ENCODE results near the gene RNF150. TPM values are rescaled to one million over a fixed set of nuclear protein-coding genes. Genes with fewer than 3 reads are reported as not detected.

The RNF150 gene
- polyA plus RNA-seq, 3 donors: 0.21 TPM; not detected in 2

- no peak for TF ChIP-seq CTCF (IDR thresholded peaks at IDR 0.05)
- Histone ChIP-seq H3K27ac (ENCODE audit: low read depth in 1 of 2, low read length in 2 of 2) (no peak overlapping the region), H4K20me1 (ENCODE audit: insufficient read depth, low read length) (no peaks in the 10 kb centered on the region), H3K9me3 (replicated peaks in 1 of 2; ENCODE audit: control insufficient read depth in 1 of 2, insufficient read depth in 1 of 2, low read length in 2 of 2) (no peaks in the 10 kb centered on the region), H3K4me3 (replicated peaks in 1 of 3; ENCODE audit: low read depth in 2 of 3, low read length in 3 of 3) (no peak overlapping the region), H3K27me3 (ENCODE audit: control insufficient read depth in 2 of 2, insufficient read depth in 2 of 2, low read length in 2 of 2) (peaks cover 0 to 2% of the 10 kb centered on the region in 2 donors), H2AFZ (ENCODE audit: insufficient read depth, low read depth, low read length, poor library complexity, severe bottlenecking) (peak overlapping the region; percentile 3), H3K9ac (ENCODE audit: insufficient read depth, low read length, poor library complexity, severe bottlenecking) (no peak overlapping the region), H3K4me2 (replicated peaks; ENCODE audit: extremely low read depth, low read length, poor library complexity, severe bottlenecking) (no peak overlapping the region), H3K79me2 (ENCODE audit: insufficient read depth, low read length) (no peaks in the 10 kb centered on the region), H3K36me3 (replicated peaks in 1 of 2; ENCODE audit: control insufficient read depth in 1 of 2, insufficient read depth in 2 of 2, low read length in 2 of 2) (no peaks in the 10 kb centered on the region), H3K4me1 (ENCODE audit: control insufficient read depth in 1 of 2, insufficient read depth in 2 of 2, low read length in 2 of 2) (peaks cover 4 to 5% of the 10 kb centered on the region in 2 donors)
- H3K36me3 Mint-ChIP-seq: no peaks in the 10 kb centered on the region
- peaks cover 7 to 13% (median 9%) of the 10 kb centered on the region in 3 donors for H3K27me3 Mint-ChIP-seq (ENCODE audit: low read depth in 3 of 3)
- WGBS (ENCODE audit: insufficient coverage): no CpG with 5 or more reads among the region's 1 CpG
- no peak for DNase-seq
- no peak overlapping the region for H3K27ac Mint-ChIP-seq
- H3K9me3 Mint-ChIP-seq: peaks cover 0 to 4% (median 0%) of the 10 kb centered on the region in 7 donors
- no peak overlapping the region for H3K4me3 Mint-ChIP-seq
- intact Hi-C loops (cut with micrococcal nuclease): no loop called here
- peaks cover 7% of the 10 kb centered on the region for H3K4me1 Mint-ChIP-seq
These were observed 283.7 kb downstream of the RNF150 start for GRCh38 chr4:140849526-140849925.

- Histone ChIP-seq H4K20me1 (ENCODE audit: insufficient read depth, low read length) (no peaks in the 10 kb centered on the region), H3K27ac (ENCODE audit: low read depth in 1 of 2, low read length in 2 of 2) (no peak overlapping the region), H3K4me3 (replicated peaks in 1 of 3; ENCODE audit: low read depth in 2 of 3, low read length in 3 of 3) (no peak overlapping the region), H3K4me1 (ENCODE audit: control insufficient read depth in 1 of 2, insufficient read depth in 2 of 2, low read length in 2 of 2) (peaks cover 4 to 5% of the 10 kb centered on the region in 2 donors), H3K79me2 (ENCODE audit: insufficient read depth, low read length) (no peaks in the 10 kb centered on the region), H3K36me3 (replicated peaks in 1 of 2; ENCODE audit: control insufficient read depth in 1 of 2, insufficient read depth in 2 of 2, low read length in 2 of 2) (no peaks in the 10 kb centered on the region), H3K9ac (ENCODE audit: insufficient read depth, low read length, poor library complexity, severe bottlenecking) (no peak overlapping the region), H3K27me3 (ENCODE audit: control insufficient read depth in 2 of 2, insufficient read depth in 2 of 2, low read length in 2 of 2) (no peaks in the 10 kb centered on the region), H3K9me3 (replicated peaks in 1 of 2; ENCODE audit: control insufficient read depth in 1 of 2, insufficient read depth in 1 of 2, low read length in 2 of 2) (no peaks in the 10 kb centered on the region), H3K4me2 (replicated peaks; ENCODE audit: extremely low read depth, low read length, poor library complexity, severe bottlenecking) (no peak overlapping the region), H2AFZ (ENCODE audit: insufficient read depth, low read depth, low read length, poor library complexity, severe bottlenecking) (no peak overlapping the region)
- DNase-seq: no peak
- H3K27ac Mint-ChIP-seq: no peak overlapping the region
- H3K36me3 Mint-ChIP-seq: no peaks in the 10 kb centered on the region
- no peak for TF ChIP-seq CTCF (IDR thresholded peaks at IDR 0.05)
- peaks cover 0 to 4% (median 0%) of the 10 kb centered on the region in 7 donors for H3K9me3 Mint-ChIP-seq
- H3K27me3 Mint-ChIP-seq (ENCODE audit: low read depth in 3 of 3): peaks cover 6 to 12% (median 9%) of the 10 kb centered on the region in 3 donors
- no peak overlapping the region for H3K4me3 Mint-ChIP-seq
- intact Hi-C loops (cut with micrococcal nuclease): no loop called here
- peaks cover 7% of the 10 kb centered on the region for H3K4me1 Mint-ChIP-seq
These were observed 286.5 kb downstream of the RNF150 start for GRCh38 chr4:140846736-140847135.

All from CD14-positive monocyte (primary cell).